ENCODE results near the gene PHF19.
A peak's percentile ranks its signal among the peaks of the same experiment; 100 is the strongest.

Gene PHF19

DNA sequence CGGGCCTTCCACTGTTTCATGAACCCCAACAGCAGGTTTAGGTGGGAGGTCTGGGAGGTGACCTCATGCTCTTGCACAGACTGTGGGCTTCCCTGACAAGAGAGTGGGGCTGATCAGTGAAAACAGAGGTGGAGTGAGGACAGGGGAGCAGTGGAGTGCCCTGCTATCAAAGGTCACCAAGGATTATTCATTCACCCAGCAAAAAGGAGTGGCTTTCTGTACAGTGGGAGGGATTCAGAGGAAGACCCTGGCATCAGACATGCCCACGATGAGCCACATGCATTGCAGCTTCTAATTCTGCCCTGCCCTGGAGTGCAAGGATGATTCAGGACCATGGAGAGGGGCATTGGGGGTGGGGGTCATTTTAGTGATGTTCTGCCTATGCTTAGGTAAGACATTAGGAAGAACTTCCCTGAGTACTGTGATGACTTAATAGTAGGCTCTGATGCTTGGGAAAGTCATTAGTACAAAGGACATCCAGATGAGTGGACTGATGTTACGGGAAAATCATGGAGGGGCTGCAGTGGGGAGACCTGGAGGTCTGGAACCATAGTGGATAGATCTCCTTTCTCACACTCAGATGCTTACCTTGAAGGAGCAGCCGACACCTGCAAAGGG, 36.8 kb upstream of the PHF19 start:
- no peak overlapping the region for H3K4me3 ChIP-seq (ENCODE audit: control insufficient read depth, low read depth, low read length)
- DNase-seq (ENCODE audit: low read depth) = no peak
- TF ChIP-seq, protein P1, sequence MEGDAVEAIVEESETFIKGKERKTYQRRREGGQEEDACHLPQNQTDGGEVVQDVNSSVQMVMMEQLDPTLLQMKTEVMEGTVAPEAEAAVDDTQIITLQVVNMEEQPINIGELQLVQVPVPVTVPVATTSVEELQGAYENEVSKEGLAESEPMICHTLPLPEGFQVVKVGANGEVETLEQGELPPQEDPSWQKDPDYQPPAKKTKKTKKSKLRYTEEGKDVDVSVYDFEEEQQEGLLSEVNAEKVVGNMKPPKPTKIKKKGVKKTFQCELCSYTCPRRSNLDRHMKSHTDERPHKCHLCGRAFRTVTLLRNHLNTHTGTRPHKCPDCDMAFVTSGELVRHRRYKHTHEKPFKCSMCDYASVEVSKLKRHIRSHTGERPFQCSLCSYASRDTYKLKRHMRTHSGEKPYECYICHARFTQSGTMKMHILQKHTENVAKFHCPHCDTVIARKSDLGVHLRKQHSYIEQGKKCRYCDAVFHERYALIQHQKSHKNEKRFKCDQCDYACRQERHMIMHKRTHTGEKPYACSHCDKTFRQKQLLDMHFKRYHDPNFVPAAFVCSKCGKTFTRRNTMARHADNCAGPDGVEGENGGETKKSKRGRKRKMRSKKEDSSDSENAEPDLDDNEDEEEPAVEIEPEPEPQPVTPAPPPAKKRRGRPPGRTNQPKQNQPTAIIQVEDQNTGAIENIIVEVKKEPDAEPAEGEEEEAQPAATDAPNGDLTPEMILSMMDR (conservative IDR thresholded peaks at IDR 0.05; ENCODE audit: control insufficient read depth, insufficient read depth, low read depth, low read length) = no peak

DNA sequence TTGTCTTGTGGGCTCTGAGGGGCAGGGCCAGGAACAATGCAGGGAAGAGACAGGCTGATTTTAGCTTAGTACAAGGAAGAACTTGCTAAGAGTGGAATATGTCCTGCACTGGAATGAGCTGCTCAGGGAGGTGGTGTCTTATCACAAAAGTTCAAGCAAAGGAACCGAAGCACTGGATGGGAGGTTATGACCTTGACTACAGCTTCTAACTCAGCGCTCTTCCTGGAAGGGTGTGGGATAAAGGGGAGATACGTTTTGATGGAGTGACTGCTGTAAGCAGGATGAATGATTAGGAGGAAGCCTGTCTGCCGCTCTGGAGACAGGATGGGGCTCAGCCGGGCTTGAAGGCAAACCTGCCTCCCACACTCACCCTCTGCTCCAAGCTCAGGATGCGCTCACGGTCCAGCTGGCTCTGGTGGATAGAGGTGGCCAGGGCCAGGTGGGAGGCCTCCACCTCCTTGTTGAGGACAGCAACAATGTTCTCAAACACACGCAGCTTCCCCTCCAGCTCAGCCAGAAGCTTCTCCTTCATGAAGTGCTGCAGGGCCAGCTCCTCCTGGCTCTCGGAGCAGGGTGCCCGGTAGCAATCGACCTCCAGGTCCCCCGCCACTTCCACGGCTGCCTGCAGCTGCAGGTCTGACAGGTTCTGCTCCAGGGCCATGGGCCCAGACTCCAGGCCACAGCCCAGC, 36.1 kb upstream of the PHF19 start:
- TF ChIP-seq, protein P1 (conservative IDR thresholded peaks at IDR 0.05; ENCODE audit: control insufficient read depth, insufficient read depth, low read depth, low read length) = no peak
- no peak for DNase-seq (ENCODE audit: low read depth)

DNA sequence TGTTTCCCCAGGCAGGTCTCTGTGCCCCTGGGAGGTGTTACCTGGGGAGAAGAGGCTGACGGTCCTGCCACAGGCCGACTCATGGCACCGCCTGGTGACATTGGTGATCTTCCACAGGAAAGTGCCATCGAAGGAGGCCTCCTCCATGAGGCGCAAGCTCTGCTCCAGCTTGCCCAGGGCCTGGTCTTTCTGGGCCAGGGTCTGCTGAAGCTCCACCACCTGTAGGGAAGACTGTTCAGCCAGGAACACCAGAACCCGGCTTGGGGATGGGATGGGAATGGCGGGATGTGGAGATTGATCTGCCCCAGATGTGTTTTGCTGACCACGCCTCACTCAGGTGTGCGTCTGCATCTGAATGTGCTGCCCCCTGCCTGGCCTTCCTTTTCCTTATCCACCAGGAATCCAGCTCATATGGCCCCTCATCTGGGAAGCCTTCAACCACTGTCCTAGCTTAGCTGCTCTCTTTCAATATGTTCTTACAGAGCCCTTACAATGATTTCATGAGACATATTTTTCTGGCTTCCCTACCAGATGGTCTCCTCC, 34.4 kb upstream of the PHF19 start:
- TF ChIP-seq, protein P1 (conservative IDR thresholded peaks at IDR 0.05; ENCODE audit: control insufficient read depth, insufficient read depth, low read depth, low read length) = no peak
- no peak overlapping the region for H3K4me3 ChIP-seq (ENCODE audit: control insufficient read depth, low read depth, low read length)
- DNase-seq (ENCODE audit: low read depth) = no peak

More for the DNA sequence above, 36.1 kb upstream of the PHF19 start:
- H3K4me3 ChIP-seq (ENCODE audit: control insufficient read depth, low read depth, low read length) = no peak overlapping the region

DNA sequence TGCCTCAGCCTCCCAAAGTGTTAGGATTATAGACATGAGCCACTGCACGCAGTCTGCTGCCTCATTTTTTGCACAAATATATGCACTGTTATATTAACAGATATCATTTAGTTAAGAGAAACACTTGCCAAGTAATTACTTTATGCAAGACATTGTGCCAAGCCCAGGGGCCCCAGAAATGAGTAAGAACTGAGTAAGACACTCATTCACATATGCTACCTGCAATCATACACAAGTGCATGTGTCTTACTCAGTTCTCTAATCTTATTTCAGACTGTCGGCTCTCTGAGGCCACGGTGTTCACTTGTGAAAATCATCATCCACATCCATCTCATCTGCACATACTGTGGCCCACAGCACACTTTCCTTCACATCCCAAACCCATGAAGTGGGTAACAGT, 33.7 kb upstream of the PHF19 start:
- TF ChIP-seq, protein P1 (conservative IDR thresholded peaks at IDR 0.05; ENCODE audit: control insufficient read depth, insufficient read depth, low read depth, low read length) = no peak
- no peak overlapping the region for H3K4me3 ChIP-seq (ENCODE audit: control insufficient read depth, low read depth, low read length)
- DNase-seq (ENCODE audit: low read depth) = peak; percentile 54

DNA sequence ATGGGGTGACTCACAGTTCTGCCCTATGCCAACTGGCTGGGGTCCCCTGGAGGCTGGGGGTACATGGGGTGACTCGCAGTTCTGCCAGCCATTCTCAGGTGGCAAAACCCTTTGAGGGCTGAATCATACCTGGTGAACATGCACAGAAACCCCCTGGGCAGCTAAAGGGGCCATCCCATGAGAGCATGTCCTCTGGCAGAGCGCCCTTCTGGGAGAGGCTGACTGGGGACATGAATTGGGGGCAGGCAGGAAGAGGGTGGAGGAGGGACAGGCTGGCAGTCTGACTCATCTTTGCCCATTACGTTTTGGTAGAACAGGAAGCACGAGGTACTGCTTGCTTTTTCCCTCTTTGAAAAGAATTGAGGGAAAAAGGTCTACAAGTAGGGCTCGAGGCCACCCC, 32.9 kb upstream of the PHF19 start:
- no peak for DNase-seq (ENCODE audit: low read depth)
- TF ChIP-seq, protein P1 (conservative IDR thresholded peaks at IDR 0.05; ENCODE audit: control insufficient read depth, insufficient read depth, low read depth, low read length) = no peak
- no peak overlapping the region for H3K4me3 ChIP-seq (ENCODE audit: control insufficient read depth, low read depth, low read length)

DNA sequence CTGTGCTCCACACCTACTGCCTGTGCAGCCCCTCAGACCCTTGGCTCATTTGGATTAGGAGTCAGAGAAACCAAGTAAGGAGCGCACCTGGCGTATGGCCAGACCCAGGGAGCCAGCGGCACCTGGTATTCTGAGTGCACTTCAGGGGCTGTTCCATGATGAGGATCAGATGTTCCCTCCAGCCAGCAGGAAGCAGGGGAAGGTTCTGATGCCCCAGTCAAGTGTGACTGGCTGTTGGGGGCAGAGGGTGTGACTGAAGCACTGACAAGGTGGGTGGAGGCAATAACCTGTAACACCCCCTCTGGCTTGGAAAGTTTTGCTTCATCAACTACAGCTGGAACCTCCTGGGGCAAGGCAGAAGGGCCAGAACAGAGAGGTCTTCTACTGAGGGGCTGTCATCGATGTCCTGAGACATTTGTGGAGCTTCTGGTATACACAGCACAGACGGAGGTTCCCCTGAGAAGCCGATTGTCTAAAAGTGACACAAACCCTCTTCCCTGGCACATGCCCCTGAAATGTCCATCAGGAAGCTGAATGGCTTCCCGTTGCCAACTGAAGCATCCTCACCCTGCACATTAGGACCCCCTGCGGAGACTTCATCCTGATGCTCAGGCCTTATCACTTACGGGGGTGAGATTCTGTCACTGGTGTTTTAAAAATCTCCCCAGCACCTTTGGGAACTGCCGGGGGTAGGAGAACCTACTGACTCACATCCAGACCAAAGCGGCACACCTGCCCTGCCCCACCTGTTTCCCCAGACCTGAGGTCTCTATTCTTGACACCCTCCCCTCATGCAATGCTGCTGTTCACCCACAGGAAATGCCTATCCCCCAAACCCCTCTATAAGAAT, 28.6 kb upstream of the PHF19 start:
- TF ChIP-seq, protein P1 (conservative IDR thresholded peaks at IDR 0.05; ENCODE audit: control insufficient read depth, insufficient read depth, low read depth, low read length) = no peak
- DNase-seq (ENCODE audit: low read depth) = no peak
- no peak overlapping the region for H3K4me3 ChIP-seq (ENCODE audit: control insufficient read depth, low read depth, low read length)

Data from fibroblast of mammary gland (primary cell).